MCF 10A (cell line): ENCODE measurements around the gene ARL4A. TPM values are rescaled to one million over a fixed set of nuclear protein-coding genes. Genes with fewer than 3 reads are reported as not detected.

Experiments used
- BruUV-seq: library from RNA; stranded (reverse); fragments of 400-500 nt; replicated peaks from 2 replicates; lab custom pipeline; 2021; lab: Mats Ljungman, UMichigan
- CTCF ChIA-PET: fragments of 300-600 bp; sonication (Branson Sonifier 250); formaldehyde crosslinking; extraction: SDS; loops from one replicate; lab custom pipeline; 2021; ENCODE audit warnings: antibody characterized with exemption, inconsistent platforms; lab: Yijun Ruan, JAX
- POLR2A ChIA-PET: fragments of 300-600, 350-650 bp; sonication (Branson Sonifier 250); formaldehyde crosslinking; extraction: SDS; loops from one replicate; lab custom pipeline; 2020; ENCODE audit warnings: antibody characterized with exemption, inconsistent platforms; lab: Yijun Ruan, JAX
- DNase-seq: peaks from one replicate; pipeline ENCODE4 v3.0.0-alpha.2; 2018; ENCODE audit not compliant: unreplicated experiment
- H3K27ac Mint-ChIP-seq: one replicate; pipeline ENCODE4 v1.8.0; 2022; ENCODE audit warnings: mild to moderate bottlenecking, low read depth, mixed read lengths; ENCODE audit not compliant: unreplicated experiment
- H3K27me3 Mint-ChIP-seq: one replicate; pipeline ENCODE4 v1.8.0; 2022; ENCODE audit warnings: mixed read lengths; ENCODE audit not compliant: insufficient read depth, unreplicated experiment
- H3K36me3 Mint-ChIP-seq: one replicate; pipeline ENCODE4 v1.8.0; 2022; ENCODE audit warnings: mild to moderate bottlenecking, moderate library complexity, mixed read lengths; ENCODE audit not compliant: insufficient read depth, unreplicated experiment
- H3K4me1 Mint-ChIP-seq: one replicate; pipeline ENCODE4 v1.8.0; 2022; ENCODE audit warnings: mixed read lengths; ENCODE audit not compliant: insufficient read depth, unreplicated experiment
- H3K4me3 Mint-ChIP-seq: one replicate; pipeline ENCODE4 v1.8.0; 2022; ENCODE audit warnings: mild to moderate bottlenecking, moderate library complexity, mixed read lengths; ENCODE audit not compliant: unreplicated experiment
- H3K9me3 Mint-ChIP-seq: one replicate; pipeline ENCODE4 v1.8.0; 2022; ENCODE audit warnings: mixed read lengths; ENCODE audit not compliant: unreplicated experiment
- CTCF ChIP-seq: fragments of 200-600 bp; IDR thresholded peaks from one replicate; pipeline ENCODE4 v1.8.0; 2022; ENCODE audit warnings: antibody characterized with exemption, mild to moderate bottlenecking; ENCODE audit not compliant: unreplicated experiment
- intact Hi-C: fragments of 100-400 bp; cut with micrococcal nuclease; formaldehyde crosslinking; loops from 2 replicates; pipeline ENCODE4 v1.14.1; 2022
- total RNA-seq: library from RNA; stranded (reverse); gene quantifications from 2 replicates; pipeline ENCODE4 v1.2.3, GENCODE V29; 2022

ARL4A gene
- total RNA-seq, 1 experiment from 2014 or later: 42.6 TPM

- peak overlapping the region; percentile 46 for H3K27ac Mint-ChIP-seq
- POLR2A ChIA-PET: interaction anchor here (0.8 to 6.8 kb wide), 7 partner anchors 9 to 423 kb away, joined by 4 to 159 read pairs (median 7); no protein-coding TSS in a partner anchor
These were observed 5.2 kb downstream of the ARL4A start for GRCh38 chr7:12692479-12693259.

GRCh38 chr7:12694817-12695216 is 7.4 kb downstream of the ARL4A start:
- no TSS peak for BruUV-seq
- DNase-seq: no peak
- TF ChIP-seq CTCF: no peak
- Mint-ChIP-seq H3K27me3 (no peaks in the 10 kb centered on the region), H3K36me3 (peaks cover 21% of the 10 kb centered on the region), H3K4me3 (no peak overlapping the region), H3K4me1 (peaks cover 27% of the 10 kb centered on the region), H3K27ac (peak overlapping the region; percentile 57), H3K9me3 (no peaks in the 10 kb centered on the region)
- ChIA-PET CTCF (interaction anchor here (1.3 kb wide), 1 partner anchor 8 kb away, joined by 3 read pairs; the partner anchor contains the start of gene ARL4A), POLR2A (interaction anchor here (0.6 to 6.3 kb wide), 5 partner anchors 12 to 297 kb away, joined by 3 to 44 read pairs (median 3); no protein-coding TSS in a partner anchor)
- intact Hi-C loops: loop anchor here (10.0 kb wide), 1 partner anchor 110 kb away; no protein-coding TSS in a partner anchor

More at GRCh38 chr7:12692479-12693259, 5.2 kb downstream of the ARL4A start:
- H3K4me3 Mint-ChIP-seq: no peak overlapping the region
- CTCF ChIA-PET: interaction anchor here (1.4 kb wide), 1 partner anchor 424 kb away, joined by 5 read pairs; no protein-coding TSS in a partner anchor
- no peak for DNase-seq
- H3K27me3 Mint-ChIP-seq: no peaks in the 10 kb centered on the region
- H3K9me3 Mint-ChIP-seq: no peaks in the 10 kb centered on the region
- intact Hi-C loops: loop anchor here (10.0 kb wide), 1 partner anchor 112 kb away; no protein-coding TSS in a partner anchor
- BruUV-seq: no TSS peak
- peaks cover 27% of the 10 kb centered on the region for H3K4me1 Mint-ChIP-seq
- no peak for TF ChIP-seq CTCF
- H3K36me3 Mint-ChIP-seq: peaks cover 30% of the 10 kb centered on the region

GRCh38 chr7:12695965-12696364 is 8.5 kb downstream of the ARL4A start:
- Mint-ChIP-seq H3K4me3 (no peak overlapping the region), H3K27ac (peak overlapping the region; percentile 79), H3K9me3 (no peaks in the 10 kb centered on the region), H3K36me3 (peaks cover 15% of the 10 kb centered on the region), H3K4me1 (peaks cover 27% of the 10 kb centered on the region), H3K27me3 (no peaks in the 10 kb centered on the region)
- TF ChIP-seq CTCF: no peak
- CTCF ChIA-PET: interaction anchor here (0.6 to 1.7 kb wide), 3 partner anchors 9 to 22 kb away, joined by 3 to 16 read pairs (median 4); partner anchors contain the start of gene ARL4A
- POLR2A ChIA-PET: interaction anchor here (0.6 to 6.3 kb wide), 17 partner anchors 8 to 381 kb away, joined by 3 to 44 read pairs (median 4); partner anchors contain the start of gene ARL4A
- BruUV-seq: no TSS peak
- DNase-seq: peak; percentile 68
- intact Hi-C loops: loop anchor here (10.0 kb wide), 1 partner anchor 109 kb away; no protein-coding TSS in a partner anchor

- Mint-ChIP-seq H3K9me3 (peaks cover 8% of the 10 kb centered on the region), H3K27me3 (no peaks in the 10 kb centered on the region), H3K4me3 (no peak overlapping the region), H3K36me3 (peaks cover 16% of the 10 kb centered on the region), H3K4me1 (peaks cover 16% of the 10 kb centered on the region), H3K27ac (no peak overlapping the region)
- ChIA-PET CTCF (interaction anchor here (1.1 kb wide), 1 partner anchor 11 kb away, joined by 7 read pairs; no protein-coding TSS in a partner anchor), POLR2A (interaction anchor here (6.3 kb wide), 1 partner anchor 15 kb away, joined by 44 read pairs; no protein-coding TSS in a partner anchor)
- intact Hi-C loops: loop anchor here (10.0 kb wide), 1 partner anchor 106 kb away; no protein-coding TSS in a partner anchor
- TF ChIP-seq CTCF: no peak
- BruUV-seq: no TSS peak
- DNase-seq: no peak
These were observed 11.9 kb downstream of the ARL4A start for GRCh38 chr7:12699299-12699698.
